Activated CD4-positive, alpha-beta T cell treated with anti-CD3 and anti-CD28 coated beads for 1 hour (primary cell): ENCODE results near the gene MON1A.

Source experiments
- DNase-seq: peaks from one replicate; pipeline ENCODE4 v3.0.0-alpha.2; 2020

The MON1A gene

GRCh38 chr3:49886922-49887265 lies 42.7 kb downstream of the MON1A start:
- DNase-seq = no peak

GRCh38 chr3:49883998-49884397 lies 45.6 kb downstream of the MON1A start:
- no peak for DNase-seq

GRCh38 chr3:49882166-49882565 lies 47.4 kb downstream of the MON1A start:
- no peak for DNase-seq

- no peak for DNase-seq
Measured at GRCh38 chr3:49880581-49881315, 48.9 kb downstream of the MON1A start.

- DNase-seq = no peak
Measured at GRCh38 chr3:49879721-49880120, 49.9 kb downstream of the MON1A start.

- DNase-seq = no peak
Measured at GRCh38 chr3:49878686-49879085, 50.9 kb downstream of the MON1A start.

GRCh38 chr3:49877716-49878115 lies 51.9 kb downstream of the MON1A start:
- no peak for DNase-seq

GRCh38 chr3:49876567-49876966 lies 53.0 kb downstream of the MON1A start:
- DNase-seq = no peak

GRCh38 chr3:49873623-49874022 lies 56.0 kb downstream of the MON1A start:
- DNase-seq = no peak

- no peak for DNase-seq
Measured at GRCh38 chr3:49872801-49873281, 56.8 kb downstream of the MON1A start.

GRCh38 chr3:49871531-49872153 lies 58.0 kb downstream of the MON1A start:
- no peak for DNase-seq

GRCh38 chr3:49869525-49870126 lies 60.0 kb downstream of the MON1A start, which contains the start of gene CAMKV:
TSS of gene CAMKV (minus strand) at chr3:49869906. CDS start at chr3:49862388, 7,518 bp downstream.
- DNase-seq = no peak

GRCh38 chr3:49868862-49869466 lies 60.6 kb downstream of the MON1A start:
- DNase-seq = no peak

- DNase-seq = no peak
Measured at GRCh38 chr3:49867871-49868321, 61.7 kb downstream of the MON1A start.

- no peak for DNase-seq
Measured at GRCh38 chr3:49867400-49867799, 62.2 kb downstream of the MON1A start.

- no peak for DNase-seq
Measured at GRCh38 chr3:49865198-49865784, 64.3 kb downstream of the MON1A start.

- no peak for DNase-seq
Measured at GRCh38 chr3:49864505-49864904, 65.1 kb downstream of the MON1A start.

GRCh38 chr3:49859576-49860305 lies 69.9 kb downstream of the MON1A start:
- no peak for DNase-seq
